ENCODE data around the gene FAM3D.
A peak's percentile ranks its signal among the peaks of the same experiment; 100 is the strongest.

Gene FAM3D

GRCh38 chr3:58588030-58588614 lies 78.5 kb downstream of the FAM3D start:
- DNase-seq = peak; percentile 45

DNA sequence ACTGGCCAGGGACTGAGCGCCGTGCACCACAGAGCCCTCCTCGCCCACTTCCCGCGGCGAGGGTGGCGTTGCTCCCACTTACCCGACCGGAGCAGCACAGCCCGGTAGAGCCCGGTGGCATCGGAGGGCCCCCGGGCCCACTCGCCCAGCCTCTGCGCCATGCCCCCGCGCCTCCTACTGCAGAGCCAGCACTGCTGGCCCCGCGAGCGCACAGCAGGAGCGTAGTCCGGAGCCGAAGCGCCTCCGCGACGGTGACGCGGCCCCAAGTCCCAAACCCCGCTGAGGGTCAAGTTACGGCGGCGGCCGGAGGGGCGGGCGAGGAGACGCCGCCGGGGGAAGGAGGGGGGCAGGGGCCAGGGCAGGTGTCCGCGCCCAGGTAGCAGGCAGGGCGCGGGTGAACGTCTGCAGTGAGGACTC lies 79.8 kb downstream of the FAM3D start:
- no peak for DNase-seq

DNA sequence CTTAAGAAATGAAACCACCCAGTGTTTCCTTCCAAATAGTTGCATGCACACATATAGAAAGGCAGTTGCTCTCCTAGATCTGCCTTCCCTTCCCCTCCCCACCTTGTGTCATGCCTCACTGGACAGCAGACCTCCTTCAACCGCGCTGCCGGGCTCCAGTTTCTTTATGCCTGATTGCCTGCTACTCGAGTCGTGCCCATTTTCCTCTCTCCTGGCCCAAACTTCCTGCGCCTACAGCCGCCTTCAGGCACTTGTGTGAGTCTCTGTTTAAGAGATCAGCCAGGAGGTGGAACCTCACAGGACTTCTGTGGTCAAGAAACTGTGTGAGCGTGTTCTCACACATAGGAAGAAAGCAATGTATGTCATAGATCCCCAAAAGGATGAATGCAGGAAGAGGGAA lies 80.6 kb downstream of the FAM3D start:
- no peak for DNase-seq

DNA sequence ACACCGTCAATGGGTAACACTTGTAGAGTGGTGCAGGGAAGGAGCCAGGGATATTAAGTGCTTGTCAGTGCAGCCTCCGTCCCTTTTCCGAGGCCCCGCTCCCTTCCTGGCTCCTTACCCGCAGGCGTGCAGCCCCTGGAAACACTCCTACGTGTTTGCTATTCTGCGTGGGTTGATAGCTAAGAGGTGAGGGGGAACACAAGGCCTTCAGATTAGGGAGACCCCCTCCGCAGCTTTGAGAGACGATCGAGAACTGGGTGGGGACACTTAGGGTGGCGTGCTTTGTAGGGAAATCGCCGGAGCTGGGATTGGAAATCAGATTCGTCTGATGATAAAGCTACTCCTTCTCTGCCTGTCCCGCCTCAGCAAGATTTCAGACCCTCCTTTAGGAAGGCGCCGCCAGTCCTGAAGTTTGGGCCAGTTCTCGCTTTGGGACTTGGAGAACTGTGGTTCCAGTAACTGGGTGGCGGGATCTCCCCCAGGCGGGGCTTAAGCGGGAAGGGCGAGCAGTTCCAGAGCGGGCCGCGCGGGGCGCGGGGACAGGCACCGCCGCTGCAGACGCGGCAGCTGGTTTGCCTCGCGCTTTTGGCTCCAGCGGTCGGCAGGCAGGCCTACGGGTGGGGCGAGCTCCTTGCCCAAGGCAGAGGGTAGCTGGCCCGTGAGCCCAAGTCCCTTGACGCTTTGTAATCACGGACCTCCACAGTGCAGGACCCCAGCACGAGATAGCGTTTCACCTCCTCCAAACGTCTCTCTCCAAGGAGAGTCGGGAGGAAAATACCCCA lies 81.4 kb downstream of the FAM3D start:
- DNase-seq = peak; percentile 24

- DNase-seq = no peak
Measured at GRCh38 chr3:58584690-58585004, 81.9 kb downstream of the FAM3D start.

All from OCI-M1 (cell line).